Natural killer cell treated with Interleukin-12 subunit alpha and Interleukin-12 subunit beta and Interleukin-15 and Interleukin-18, amount 100 ng/mL, for 72 hours (primary cell): Measurements from ENCODE around the gene HSPBP1. TPM values are rescaled to one million over a fixed set of nuclear protein-coding genes. Genes with fewer than 3 reads are reported as not detected.

Source experiments
- ATAC-seq, 2 donors: fragments of 150-1000 bp; cut with Tn5 transposase in 1 of 2; sonication (Bioruptor Pico), chemical (Tn5 transposase) in 1 of 2; 2 replicates each; pipeline ENCODE4 v1.10.0; 2021
- DNase-seq: peaks from one replicate; pipeline ENCODE4 v3.0.0; 2022; ENCODE audit warnings: low spot score
- H3K27ac Mint-ChIP-seq, 2 donors: 1 replicate in 1 of 2; 2 replicates in 1 of 2; pipeline ENCODE4 v1.8.0; 2022; ENCODE audit warnings: mixed read lengths in 2 of 2, mild to moderate bottlenecking in 1 of 2, moderate library complexity in 1 of 2
- H3K27me3 Mint-ChIP-seq, 2 donors: 1 replicate in 1 of 2; 2 replicates in 1 of 2; pipeline ENCODE4 v1.8.0; 2022; ENCODE audit warnings: mixed read lengths in 2 of 2
- H3K36me3 Mint-ChIP-seq: one replicate; pipeline ENCODE4 v1.8.0; 2022; ENCODE audit warnings: mixed read lengths
- H3K4me1 Mint-ChIP-seq, 2 donors: 1 replicate in 1 of 2; 2 replicates in 1 of 2; pipeline ENCODE4 v1.8.0; 2022; ENCODE audit warnings: low read depth in 2 of 2, mixed read lengths in 2 of 2, mild to moderate bottlenecking in 1 of 2
- H3K4me3 Mint-ChIP-seq: one replicate; pipeline ENCODE4 v1.8.0; 2022; ENCODE audit warnings: mixed read lengths
- H3K9me3 Mint-ChIP-seq: 2 replicates; pipeline ENCODE4 v1.8.0; 2022; ENCODE audit warnings: mixed read lengths
- total RNA-seq, 2 donors: library from RNA; stranded (reverse); gene quantifications; one replicate each; pipeline ENCODE4 v1.2.3, GENCODE V29; 2022

The HSPBP1 gene
- total RNA-seq, 2 donors from 2014 or later = 38.2 to 53.1 TPM

DNA sequence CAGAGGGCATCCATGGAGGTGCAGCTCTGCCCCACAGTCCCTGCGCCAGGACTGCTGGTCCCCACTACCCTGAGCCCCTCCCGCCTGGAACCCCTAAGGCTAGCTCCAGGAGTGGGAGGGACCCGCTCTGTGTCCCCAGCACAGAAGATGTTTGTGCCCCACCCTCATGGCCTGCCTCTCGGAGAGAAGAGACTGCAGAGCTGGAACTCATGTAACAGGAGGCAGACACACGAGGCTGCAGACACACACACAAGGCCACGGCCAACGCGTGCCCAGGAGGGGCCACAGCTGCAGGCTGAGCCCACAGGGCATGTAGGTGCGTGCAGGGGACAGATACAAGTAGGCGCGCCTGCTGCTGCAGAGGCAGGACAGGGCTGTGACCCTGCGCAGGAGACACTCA, 40.9 kb downstream of the HSPBP1 start:
- ATAC-seq = peak in 1 of 2 donors; percentile 4
- no peaks in the 10 kb centered on the region for H3K9me3 Mint-ChIP-seq
- no peak overlapping the region for H3K27ac Mint-ChIP-seq
- no peaks in the 10 kb centered on the region for H3K27me3 Mint-ChIP-seq
- no peak overlapping the region for H3K4me3 Mint-ChIP-seq
- DNase-seq = no peak
- peaks cover 29% of the 10 kb centered on the region for H3K36me3 Mint-ChIP-seq
- peaks cover 12 to 22% of the 10 kb centered on the region in 2 donors for H3K4me1 Mint-ChIP-seq

- Mint-ChIP-seq H3K27ac (no peak overlapping the region), H3K27me3 (no peaks in the 10 kb centered on the region), H3K36me3 (peaks cover 36% of the 10 kb centered on the region), H3K4me1 (peaks cover 13 to 23% of the 10 kb centered on the region in 2 donors), H3K4me3 (no peak overlapping the region), H3K9me3 (no peaks in the 10 kb centered on the region)
- no peak for DNase-seq
- no peak for ATAC-seq
Observed at GRCh38 chr19:55238030-55238429, 41.9 kb downstream of the HSPBP1 start.

DNA sequence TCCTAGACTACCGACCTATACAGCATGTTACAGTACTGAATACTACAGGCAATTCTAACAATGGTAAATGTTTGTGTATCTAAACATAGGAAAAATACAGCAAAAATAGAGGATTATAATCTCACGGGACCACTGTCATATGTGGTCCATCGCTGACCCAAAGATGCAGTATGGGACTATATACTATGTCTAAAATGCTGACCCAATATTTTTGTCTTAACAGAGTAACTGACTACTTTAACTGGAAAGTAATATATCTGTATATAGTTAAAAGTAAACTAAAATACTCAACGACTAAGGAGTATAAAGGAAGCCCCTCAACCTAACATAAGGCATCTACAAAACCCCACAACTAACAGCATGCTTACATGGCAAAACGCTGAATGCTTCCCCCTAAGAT, 46.9 kb downstream of the HSPBP1 start:
- DNase-seq (peak; percentile 2), ATAC-seq (no peak)
- no peaks in the 10 kb centered on the region for H3K27me3 Mint-ChIP-seq
- H3K9me3 Mint-ChIP-seq = no peaks in the 10 kb centered on the region
- peaks cover 30% of the 10 kb centered on the region for H3K36me3 Mint-ChIP-seq
- H3K27ac Mint-ChIP-seq = no peak overlapping the region
- no peak overlapping the region for H3K4me3 Mint-ChIP-seq
- H3K4me1 Mint-ChIP-seq = peaks cover 8 to 14% of the 10 kb centered on the region in 2 donors

DNA sequence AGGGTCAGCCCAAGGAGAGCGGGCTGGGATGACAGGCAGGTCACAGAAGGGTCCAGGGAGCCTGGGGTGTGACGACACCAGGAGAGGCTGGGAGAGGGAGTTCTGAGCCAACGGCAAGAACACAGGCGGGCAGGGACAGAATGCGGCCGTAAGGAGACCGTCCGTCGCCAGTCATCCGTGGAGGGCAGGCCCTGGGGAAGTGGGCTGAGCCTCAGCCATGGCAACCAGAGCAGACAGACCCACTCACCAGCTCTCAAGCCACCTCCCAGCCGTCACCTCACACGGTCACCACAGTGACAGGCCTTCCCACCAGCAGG, 47.7 kb downstream of the HSPBP1 start:
- Mint-ChIP-seq H3K4me3 (no peak overlapping the region), H3K4me1 (peaks cover 8 to 14% of the 10 kb centered on the region in 2 donors), H3K27me3 (no peaks in the 10 kb centered on the region), H3K27ac (no peak overlapping the region), H3K9me3 (no peaks in the 10 kb centered on the region), H3K36me3 (peaks cover 30% of the 10 kb centered on the region)
- ATAC-seq (no peak), DNase-seq (no peak)

GRCh38 chr19:55231391-55232285, 48.3 kb downstream of the HSPBP1 start:
- peaks cover 8 to 15% of the 10 kb centered on the region in 2 donors for H3K4me1 Mint-ChIP-seq
- H3K9me3 Mint-ChIP-seq = no peaks in the 10 kb centered on the region
- ATAC-seq (no peak), DNase-seq (peak; percentile 39)
- no peak overlapping the region for H3K27ac Mint-ChIP-seq
- peaks cover 26% of the 10 kb centered on the region for H3K36me3 Mint-ChIP-seq
- H3K4me3 Mint-ChIP-seq = no peak overlapping the region
- H3K27me3 Mint-ChIP-seq = no peaks in the 10 kb centered on the region

DNA sequence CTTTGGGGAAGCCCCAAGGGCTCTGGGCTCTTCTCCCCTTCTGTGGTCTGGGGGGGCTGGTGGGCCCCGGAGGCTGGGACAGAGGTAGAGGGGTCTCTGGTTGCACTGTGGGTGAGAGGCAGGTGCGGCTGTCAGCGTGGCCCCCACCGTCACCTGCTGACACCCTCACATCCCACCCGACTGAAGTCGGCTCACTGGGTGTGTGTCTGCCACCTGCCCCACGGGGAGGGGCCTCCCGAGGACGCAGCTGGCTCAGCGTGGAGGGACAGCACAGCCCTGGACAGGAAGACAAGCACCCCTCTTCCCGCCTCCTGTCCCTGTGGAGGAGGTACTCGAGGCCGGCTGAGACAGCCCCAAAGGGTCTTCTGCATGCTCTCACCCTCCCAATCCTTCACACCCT, 49.1 kb downstream of the HSPBP1 start:
- H3K9me3 Mint-ChIP-seq = no peaks in the 10 kb centered on the region
- no peak overlapping the region for H3K27ac Mint-ChIP-seq
- peaks cover 8 to 14% of the 10 kb centered on the region in 2 donors for H3K4me1 Mint-ChIP-seq
- H3K4me3 Mint-ChIP-seq = no peak overlapping the region
- no peaks in the 10 kb centered on the region for H3K27me3 Mint-ChIP-seq
- H3K36me3 Mint-ChIP-seq = peaks cover 19% of the 10 kb centered on the region
- ATAC-seq (no peak), DNase-seq (peak; percentile 40)

DNA sequence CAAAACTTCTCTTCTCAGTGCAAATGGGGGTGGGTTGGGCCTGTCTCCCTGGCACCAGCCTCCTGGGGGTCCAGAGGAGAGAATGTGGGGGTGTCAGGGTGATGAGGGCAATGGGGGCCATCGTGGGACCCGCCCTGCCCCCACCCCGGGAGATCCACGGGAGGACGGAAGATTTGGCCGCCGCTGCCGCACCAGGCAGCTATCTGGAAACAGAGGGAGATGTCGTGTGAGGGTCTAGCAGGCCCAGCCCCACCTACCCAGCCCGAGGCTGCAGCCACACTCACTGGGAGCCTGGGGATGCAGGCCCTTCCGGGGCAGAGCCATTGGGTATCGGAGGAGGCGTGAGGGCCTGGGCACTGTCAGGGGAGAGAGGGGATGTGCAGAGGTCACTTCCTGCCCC, 49.6 kb downstream of the HSPBP1 start:
- ATAC-seq (no peak), DNase-seq (peak; percentile 31)
- H3K4me3 Mint-ChIP-seq = no peak overlapping the region
- H3K27me3 Mint-ChIP-seq = no peaks in the 10 kb centered on the region
- H3K36me3 Mint-ChIP-seq = peaks cover 19% of the 10 kb centered on the region
- H3K9me3 Mint-ChIP-seq = no peaks in the 10 kb centered on the region
- H3K4me1 Mint-ChIP-seq = peaks cover 8 to 18% of the 10 kb centered on the region in 2 donors
- no peak overlapping the region for H3K27ac Mint-ChIP-seq

DNA sequence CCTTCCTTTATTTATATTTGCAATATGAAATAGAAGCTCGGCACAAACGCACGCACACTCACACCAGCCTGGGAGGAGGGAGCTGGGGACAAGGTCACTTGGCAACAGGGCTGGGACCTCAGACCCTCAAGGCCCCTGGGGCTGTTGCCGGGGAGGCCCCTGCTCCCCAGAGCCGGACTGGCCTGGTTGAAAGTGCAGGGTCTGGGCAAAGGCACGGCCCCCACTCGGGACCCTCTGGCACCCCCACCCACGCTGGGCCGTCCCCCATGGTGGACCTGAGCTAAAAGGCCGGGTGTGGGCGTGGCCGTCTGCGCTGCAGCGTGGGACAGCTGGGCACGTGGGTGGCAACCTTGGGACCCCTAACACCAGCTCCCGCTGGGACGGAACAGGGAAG, 50.1 kb downstream of the HSPBP1 start:
- no peaks in the 10 kb centered on the region for H3K27me3 Mint-ChIP-seq

GRCh38 chr19:55229145-55229788, 50.6 kb downstream of the HSPBP1 start:
- H3K9me3 Mint-ChIP-seq = no peaks in the 10 kb centered on the region
- H3K4me1 Mint-ChIP-seq = peaks cover 3 to 12% of the 10 kb centered on the region in 2 donors
- H3K36me3 Mint-ChIP-seq = peaks cover 9% of the 10 kb centered on the region
- ATAC-seq (no peak), DNase-seq (no peak)
- H3K4me3 Mint-ChIP-seq = no peak overlapping the region
- no peaks in the 10 kb centered on the region for H3K27me3 Mint-ChIP-seq
- peak overlapping the region in 1 of 2 donors; percentile 63 for H3K27ac Mint-ChIP-seq

More for the DNA sequence above, 50.1 kb downstream of the HSPBP1 start:
- Mint-ChIP-seq H3K4me3 (no peak overlapping the region), H3K9me3 (no peaks in the 10 kb centered on the region), H3K36me3 (peaks cover 14% of the 10 kb centered on the region), H3K27ac (no peak overlapping the region), H3K4me1 (peaks cover 8 to 16% of the 10 kb centered on the region in 2 donors)
- peak; percentile 58 for DNase-seq
- ATAC-seq = no peak

GRCh38 chr19:55228403-55229031, 51.4 kb downstream of the HSPBP1 start, which contains the start of gene TMEM86B:
Gene TMEM86B (minus strand): TSS chr19:55228763. CDS start chr19:55228741, 22 bp downstream.
- H3K27ac Mint-ChIP-seq = peak within 1 kb of the TSS in 1 of 2 donors; percentile 63
- H3K36me3 Mint-ChIP-seq = peaks cover 5% of the 10 kb centered on the region
- no peak within 1 kb of the TSS for H3K4me3 Mint-ChIP-seq
- H3K4me1 Mint-ChIP-seq = peaks cover 0 to 8% of the 10 kb centered on the region in 2 donors
- ATAC-seq (no peak), DNase-seq (no peak)
- H3K9me3 Mint-ChIP-seq = no peaks in the 10 kb centered on the region
- H3K27me3 Mint-ChIP-seq = no peaks in the 10 kb centered on the region

GRCh38 chr19:55228015-55228391, 51.9 kb downstream of the HSPBP1 start:
- Mint-ChIP-seq H3K36me3 (no peaks in the 10 kb centered on the region), H3K27ac (peak overlapping the region in 1 of 2 donors; percentile 61), H3K4me1 (peaks cover 0 to 8% of the 10 kb centered on the region in 2 donors), H3K4me3 (no peak overlapping the region), H3K27me3 (no peaks in the 10 kb centered on the region), H3K9me3 (no peaks in the 10 kb centered on the region)
- DNase-seq = no peak
- ATAC-seq = no peak

- Mint-ChIP-seq H3K9me3 (no peaks in the 10 kb centered on the region), H3K27me3 (no peaks in the 10 kb centered on the region), H3K4me3 (no peak overlapping the region), H3K4me1 (peaks cover 0 to 8% of the 10 kb centered on the region in 2 donors), H3K27ac (peak overlapping the region in 1 of 2 donors; percentile 61), H3K36me3 (no peaks in the 10 kb centered on the region)
- ATAC-seq = no peak
- DNase-seq = no peak
Observed at GRCh38 chr19:55227241-55228014, 52.5 kb downstream of the HSPBP1 start.

DNA sequence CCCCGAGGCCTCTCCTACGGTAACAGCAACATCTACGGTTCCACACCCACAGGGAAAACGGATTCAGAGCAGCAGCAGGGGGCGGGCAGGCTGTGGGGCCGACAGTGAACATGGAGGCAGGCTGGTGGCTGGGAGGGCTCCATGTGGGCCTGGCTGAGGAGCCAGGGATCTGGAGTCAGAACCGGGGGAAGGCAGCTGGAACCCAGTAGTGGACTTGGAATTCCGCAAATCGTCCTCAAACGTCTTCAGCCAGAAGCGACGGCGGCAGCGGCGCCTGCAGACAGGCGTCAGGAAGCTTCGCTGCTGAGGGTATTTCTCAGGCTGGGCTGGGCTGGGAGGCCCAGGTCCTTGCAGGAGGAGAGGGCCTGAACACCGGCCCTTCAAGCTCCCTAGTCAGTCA, 53.1 kb downstream of the HSPBP1 start:
- no peak overlapping the region for H3K4me3 Mint-ChIP-seq
- peaks cover 0 to 8% of the 10 kb centered on the region in 2 donors for H3K4me1 Mint-ChIP-seq
- no peaks in the 10 kb centered on the region for H3K27me3 Mint-ChIP-seq
- H3K27ac Mint-ChIP-seq = no peak overlapping the region
- no peaks in the 10 kb centered on the region for H3K9me3 Mint-ChIP-seq
- DNase-seq (no peak), ATAC-seq (no peak)
- no peaks in the 10 kb centered on the region for H3K36me3 Mint-ChIP-seq
